Renal cortical epithelial cell (primary cell): ENCODE data around the gene NPSR1. TPM values are rescaled to one million over a fixed set of nuclear protein-coding genes. Genes with fewer than 3 reads are reported as not detected.
A peak's percentile ranks its signal among the peaks of the same experiment; 100 is the strongest.
"Not testable (repeated sequence)": the region's sequence is repeated elsewhere in the genome, so short reads cannot be mapped to it uniquely, and the experiment has no call there.

Source experiments
- DNase-seq: peaks from one replicate; pipeline ENCODE4 v3.0.0-alpha.2; 2011; ENCODE audit warnings: low read depth
- total RNA-seq: library from RNA; depleted of rRNA; stranded (reverse); fragments of >200 nt; gene quantifications from 2 replicates; pipeline ENCODE4 v1.2.3, GENCODE V29; 2014

NPSR1 gene
- total RNA-seq, 1 donor from 2014 or later, result not detected

DNA sequence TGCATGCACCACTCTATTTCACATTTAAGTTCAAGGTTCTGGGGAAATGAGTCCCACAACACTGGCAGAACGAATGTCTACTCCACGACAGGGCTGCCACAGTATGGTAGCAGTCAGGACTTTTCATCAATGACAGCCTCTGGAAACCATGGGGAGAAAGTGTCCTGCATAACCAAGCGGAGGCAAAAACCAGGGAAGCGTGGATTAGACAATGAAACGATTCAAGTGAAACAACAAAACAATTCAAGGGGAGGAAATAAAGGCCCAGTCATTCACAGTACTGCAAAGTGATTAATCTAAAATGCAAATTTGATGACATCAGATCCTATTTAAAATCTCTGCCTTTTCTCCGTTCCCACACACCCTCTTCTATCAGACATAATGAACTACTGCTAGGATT is 211.0 kb downstream of the NPSR1 start:
- DNase-seq, result peak; percentile 43

GRCh38 chr7:34870041-34870440 is 212.0 kb downstream of the NPSR1 start:
- not testable (repeated sequence) for DNase-seq

GRCh38 chr7:34874329-34874728 is 216.3 kb downstream of the NPSR1 start:
- DNase-seq, result not testable (repeated sequence)

DNA sequence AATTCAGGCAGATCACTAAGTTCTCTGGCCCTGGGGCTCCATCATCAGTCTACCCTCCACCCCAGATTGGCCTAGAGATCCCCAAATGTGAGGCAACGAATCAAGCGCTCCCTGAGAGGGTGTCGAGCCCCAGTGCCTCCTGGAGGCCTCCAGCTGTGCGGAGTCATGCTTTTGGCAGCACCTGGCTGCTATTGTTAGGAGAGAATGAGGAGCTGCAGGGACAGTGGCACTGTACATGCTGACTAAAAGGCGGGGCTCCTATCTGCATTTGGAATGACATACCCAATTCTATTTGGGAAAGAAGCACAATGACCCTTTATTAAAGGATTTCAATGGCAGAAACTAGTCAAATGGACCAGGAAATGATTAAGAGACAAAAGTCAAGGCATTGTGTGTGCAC is 217.5 kb downstream of the NPSR1 start:
- DNase-seq, result no peak

DNA sequence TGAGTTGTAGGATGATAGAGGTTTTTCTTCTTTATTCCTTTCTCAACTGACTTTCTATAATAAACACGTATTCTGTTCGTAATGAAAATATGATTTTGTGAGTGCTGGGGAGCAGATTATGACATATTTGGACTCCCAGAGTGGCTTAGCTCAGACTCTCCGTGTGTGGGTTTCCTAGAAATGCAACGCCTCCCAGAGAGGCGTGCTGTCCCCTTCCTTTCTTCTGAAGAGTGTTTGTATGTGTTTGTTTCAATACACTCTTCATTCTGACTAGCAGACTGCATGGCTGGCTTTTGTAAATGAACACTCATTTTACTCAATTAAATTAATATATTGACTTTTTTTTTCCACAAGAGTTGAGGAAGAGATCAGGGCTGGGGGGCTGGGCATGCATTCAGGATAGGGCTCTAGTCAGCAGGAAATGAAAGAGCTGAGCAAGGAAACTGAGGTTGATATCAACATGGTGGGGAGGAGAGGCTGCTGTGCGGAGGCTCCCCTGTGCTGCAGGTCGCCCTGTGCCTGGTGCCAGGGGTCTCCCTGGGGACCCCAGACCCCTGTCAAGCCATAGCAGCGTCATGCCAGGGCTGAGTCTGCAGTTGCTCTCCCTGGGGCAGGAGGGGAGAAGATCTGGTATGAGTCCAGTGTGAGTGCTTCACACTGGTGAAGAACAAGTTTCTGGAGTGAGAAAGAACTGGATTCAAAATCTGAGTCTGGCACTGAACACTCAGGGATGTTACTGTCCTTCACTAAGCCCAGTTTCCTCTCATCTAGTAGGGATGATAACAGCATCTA is 221.1 kb downstream of the NPSR1 start:
- not testable (repeated sequence) for DNase-seq

GRCh38 chr7:34879871-34880270 is 221.9 kb downstream of the NPSR1 start:
- DNase-seq, result no peak

DNA sequence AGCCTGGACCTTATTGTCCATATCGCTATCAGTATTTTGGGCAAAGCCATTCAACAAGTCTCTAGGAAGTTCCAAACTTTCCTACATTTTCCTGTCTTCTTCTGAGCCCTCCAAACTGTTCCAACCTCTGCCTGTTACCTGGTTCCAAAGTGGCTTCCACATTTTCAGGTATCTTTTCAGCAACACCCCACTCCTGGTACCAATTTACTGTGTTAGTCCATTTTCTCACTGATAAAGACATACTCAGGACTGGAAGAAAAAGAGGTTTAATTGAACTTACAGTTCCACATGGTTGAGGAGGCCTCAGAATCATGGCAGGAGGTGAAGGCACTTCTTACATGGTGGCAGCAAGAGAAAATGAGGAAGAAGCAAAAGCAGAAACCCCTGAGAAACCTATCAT is 225.8 kb downstream of the NPSR1 start:
- not testable (repeated sequence) for DNase-seq

DNA sequence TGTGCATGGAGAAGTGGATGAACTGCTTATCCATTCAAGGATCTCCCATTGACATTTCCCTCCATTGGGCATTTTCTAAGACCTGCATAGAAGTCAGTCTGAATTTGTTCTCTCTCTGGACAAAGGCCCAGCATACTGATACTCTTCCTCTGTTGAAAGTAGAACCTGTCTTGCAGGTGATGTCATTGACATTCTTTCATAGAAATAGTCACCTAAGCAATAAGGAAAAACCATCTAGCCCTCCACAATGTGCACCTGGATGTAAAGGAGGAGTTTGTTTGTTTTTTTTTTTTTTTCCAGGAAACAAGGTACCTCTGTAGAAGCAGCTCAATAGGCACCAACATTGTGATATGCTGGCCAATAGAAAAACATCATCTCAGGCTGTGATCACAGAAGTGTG is 228.8 kb downstream of the NPSR1 start:
- DNase-seq, result no peak

- DNase-seq, result no peak
Measured at GRCh38 chr7:34889951-34890350, 231.9 kb downstream of the NPSR1 start.

DNA sequence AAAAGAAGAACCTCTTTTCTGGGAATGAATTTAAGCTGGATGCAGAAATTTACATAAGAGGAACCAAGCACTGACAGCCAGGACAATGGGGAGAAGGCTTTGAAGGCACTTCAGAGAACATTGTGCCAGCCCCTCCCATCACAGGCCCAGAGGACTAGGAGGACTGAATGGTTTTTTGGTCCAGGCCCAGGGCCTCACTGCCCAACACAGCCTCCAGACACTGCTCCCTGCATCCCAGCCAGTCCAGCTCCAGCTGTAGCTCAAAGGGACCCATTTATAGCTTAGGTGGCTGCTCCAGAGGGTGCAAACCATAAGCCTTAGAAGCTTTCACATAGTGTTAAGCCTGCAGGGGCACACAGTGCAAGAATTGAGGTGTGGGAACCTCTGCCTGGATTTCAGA is 237.2 kb downstream of the NPSR1 start:
- no peak for DNase-seq
